WTC11 (cell line): ENCODE results near the gene SUB1. TPM values are rescaled to one million over a fixed set of nuclear protein-coding genes. Genes with fewer than 3 reads are reported as not detected.
A peak's percentile ranks its signal among the peaks of the same experiment; 100 is the strongest.
"Not testable (repeated sequence)": the region's sequence is repeated elsewhere in the genome, so short reads cannot be mapped to it uniquely, and the experiment has no call there.

Experiments
- ATAC-seq: fragments of 200-7000 bp; cut with Tn5 transposase; 2 replicates; pipeline ENCODE4 v1.10.0; 2021; ENCODE audit warnings: mild to moderate bottlenecking, moderate library complexity
- CTCF ChIA-PET: fragments of 300-600 bp; sonication (Branson Sonifier 250); formaldehyde crosslinking; loops from one replicate; lab custom pipeline; 2021; ENCODE audit warnings: antibody characterized with exemption; lab: Charles Lee
- POLR2A ChIA-PET: fragments of 350-600 bp; sonication (Branson Sonifier 250); formaldehyde crosslinking; loops from one replicate; lab custom pipeline; 2021; ENCODE audit warnings: antibody characterized with exemption; lab: Charles Lee
- DNase-seq: peaks from one replicate; pipeline ENCODE4 v3.0.0; 2021; ENCODE audit warnings: low spot score
- H3K27ac Mint-ChIP-seq: 2 replicates; pipeline ENCODE4 v1.8.0; 2021; ENCODE audit warnings: mixed read lengths
- H3K27me3 Mint-ChIP-seq: 2 replicates; pipeline ENCODE4 v1.8.0; 2021; ENCODE audit warnings: low read depth, mild to moderate bottlenecking, moderate library complexity, mixed read lengths
- H3K36me3 Mint-ChIP-seq: 2 replicates; pipeline ENCODE4 v1.8.0; 2021; ENCODE audit warnings: mixed read lengths
- H3K4me1 Mint-ChIP-seq: 2 replicates; pipeline ENCODE4 v1.8.0; 2022; ENCODE audit warnings: mixed read lengths
- H3K4me3 Mint-ChIP-seq: 2 replicates; pipeline ENCODE4 v1.8.0; 2021; ENCODE audit warnings: mild to moderate bottlenecking, moderate library complexity, mixed read lengths
- H3K9me3 Mint-ChIP-seq: 2 replicates; pipeline ENCODE4 v1.8.0; 2021; ENCODE audit warnings: mixed read lengths
- AR ChIP-seq: fragments of 250-450 bp; sonication (Bioruptor Pico); IDR thresholded peaks from 2 replicates; pipeline ENCODE4 v1.9.0; 2021; ENCODE audit warnings: mild to moderate bottlenecking
- ATF3 ChIP-seq: sonication (generic); formaldehyde crosslinking; conservative IDR thresholded peaks from 2 replicates; pipeline ENCODE4 v1.8.1; 2022; ENCODE audit warnings: mild to moderate bottlenecking, missing genetic modification reagents
- FOXP4 ChIP-seq: sonication (generic); formaldehyde crosslinking; IDR thresholded peaks from 2 replicates; pipeline ENCODE4 v1.8.0; 2022; ENCODE audit warnings: mild to moderate bottlenecking, missing genetic modification reagents
- IRF2 ChIP-seq: sonication (generic); formaldehyde crosslinking; IDR thresholded peaks from 2 replicates; pipeline ENCODE4 v1.8.0; 2022; ENCODE audit warnings: low read depth, missing genetic modification reagents, borderline replicate concordance
- NFATC4 ChIP-seq: fragments of 250-450 bp; sonication (Bioruptor Pico); IDR thresholded peaks from 2 replicates; pipeline ENCODE4 v1.9.0; 2021; ENCODE audit warnings: mild to moderate bottlenecking
- SMAD4 ChIP-seq: sonication (generic); formaldehyde crosslinking; IDR thresholded peaks from 2 replicates; pipeline ENCODE4 v1.8.0; 2022; ENCODE audit warnings: mild to moderate bottlenecking, missing genetic modification reagents
- ZMAT4 ChIP-seq: fragments of 250-450 bp; sonication (Bioruptor Pico); IDR thresholded peaks from 2 replicates; pipeline ENCODE4 v1.9.0; 2021; ENCODE audit warnings: mild to moderate bottlenecking
- total RNA-seq: library from RNA; stranded (reverse); gene quantifications from 3 replicates; pipeline ENCODE4 v1.2.3, GENCODE V29; 2021
- TF ChIP-seq, protein P1 (sequence below): sonication (generic); formaldehyde crosslinking; IDR thresholded peaks from 2 replicates; pipeline ENCODE4 v1.8.1; 2023; ENCODE audit warnings: mild to moderate bottlenecking, missing genetic modification reagents, moderate library complexity
- TF ChIP-seq, protein P2 (sequence below): sonication (generic); formaldehyde crosslinking; IDR thresholded peaks from 2 replicates; pipeline ENCODE4 v1.8.1; 2022; ENCODE audit warnings: low read depth, mild to moderate bottlenecking, moderate library complexity, missing genetic modification reagents, borderline replicate concordance
- TF ChIP-seq, protein P3 (sequence below): fragments of 250-450 bp; sonication (Bioruptor Pico); IDR thresholded peaks from 2 replicates; pipeline ENCODE4 v1.8.0; 2021; ENCODE audit warnings: mild to moderate bottlenecking
- TF ChIP-seq, protein P4 (sequence below): sonication (generic); formaldehyde crosslinking; IDR thresholded peaks from 2 replicates; pipeline ENCODE4 v1.8.1; 2023; ENCODE audit warnings: mild to moderate bottlenecking, missing genetic modification reagents, moderate library complexity
- TF ChIP-seq, protein P5 (sequence below): sonication (generic); formaldehyde crosslinking; IDR thresholded peaks from 2 replicates; pipeline ENCODE4 v1.8.0; 2022; ENCODE audit warnings: mild to moderate bottlenecking, missing genetic modification reagents

Gene SUB1
- total RNA-seq, 1 experiment from 2014 or later = 258 TPM

- TF ChIP-seq, protein P1, sequence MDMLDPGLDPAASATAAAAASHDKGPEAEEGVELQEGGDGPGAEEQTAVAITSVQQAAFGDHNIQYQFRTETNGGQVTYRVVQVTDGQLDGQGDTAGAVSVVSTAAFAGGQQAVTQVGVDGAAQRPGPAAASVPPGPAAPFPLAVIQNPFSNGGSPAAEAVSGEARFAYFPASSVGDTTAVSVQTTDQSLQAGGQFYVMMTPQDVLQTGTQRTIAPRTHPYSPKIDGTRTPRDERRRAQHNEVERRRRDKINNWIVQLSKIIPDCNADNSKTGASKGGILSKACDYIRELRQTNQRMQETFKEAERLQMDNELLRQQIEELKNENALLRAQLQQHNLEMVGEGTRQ (CRISPR knock-in tag) = peak; percentile 98
- peak; percentile 19; the same call in 1 of the 2 replicates for TF ChIP-seq FOXP4 (CRISPR knock-in tag)
- TF ChIP-seq, protein P2, sequence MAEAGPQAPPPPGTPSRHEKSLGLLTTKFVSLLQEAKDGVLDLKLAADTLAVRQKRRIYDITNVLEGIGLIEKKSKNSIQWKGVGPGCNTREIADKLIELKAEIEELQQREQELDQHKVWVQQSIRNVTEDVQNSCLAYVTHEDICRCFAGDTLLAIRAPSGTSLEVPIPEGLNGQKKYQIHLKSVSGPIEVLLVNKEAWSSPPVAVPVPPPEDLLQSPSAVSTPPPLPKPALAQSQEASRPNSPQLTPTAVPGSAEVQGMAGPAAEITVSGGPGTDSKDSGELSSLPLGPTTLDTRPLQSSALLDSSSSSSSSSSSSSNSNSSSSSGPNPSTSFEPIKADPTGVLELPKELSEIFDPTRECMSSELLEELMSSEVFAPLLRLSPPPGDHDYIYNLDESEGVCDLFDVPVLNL (CRISPR knock-in tag) = no peak
- TF ChIP-seq, protein P3, sequence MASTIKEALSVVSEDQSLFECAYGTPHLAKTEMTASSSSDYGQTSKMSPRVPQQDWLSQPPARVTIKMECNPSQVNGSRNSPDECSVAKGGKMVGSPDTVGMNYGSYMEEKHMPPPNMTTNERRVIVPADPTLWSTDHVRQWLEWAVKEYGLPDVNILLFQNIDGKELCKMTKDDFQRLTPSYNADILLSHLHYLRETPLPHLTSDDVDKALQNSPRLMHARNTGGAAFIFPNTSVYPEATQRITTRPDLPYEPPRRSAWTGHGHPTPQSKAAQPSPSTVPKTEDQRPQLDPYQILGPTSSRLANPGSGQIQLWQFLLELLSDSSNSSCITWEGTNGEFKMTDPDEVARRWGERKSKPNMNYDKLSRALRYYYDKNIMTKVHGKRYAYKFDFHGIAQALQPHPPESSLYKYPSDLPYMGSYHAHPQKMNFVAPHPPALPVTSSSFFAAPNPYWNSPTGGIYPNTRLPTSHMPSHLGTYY = no peak
- TF ChIP-seq, protein P4, sequence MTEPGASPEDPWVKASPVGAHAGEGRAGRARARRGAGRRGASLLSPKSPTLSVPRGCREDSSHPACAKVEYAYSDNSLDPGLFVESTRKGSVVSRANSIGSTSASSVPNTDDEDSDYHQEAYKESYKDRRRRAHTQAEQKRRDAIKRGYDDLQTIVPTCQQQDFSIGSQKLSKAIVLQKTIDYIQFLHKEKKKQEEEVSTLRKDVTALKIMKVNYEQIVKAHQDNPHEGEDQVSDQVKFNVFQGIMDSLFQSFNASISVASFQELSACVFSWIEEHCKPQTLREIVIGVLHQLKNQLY (CRISPR knock-in tag) = no peak; the same call in 1 of the 2 replicates
- no peak for TF ChIP-seq ATF3 (CRISPR knock-in tag)
These were observed at the start of gene SUB1 (continued) for GRCh38 chr5:32585446-32586275.

- H3K9me3 Mint-ChIP-seq = no peaks in the 10 kb centered on the region
- ATAC-seq = no peak
These were observed 49.1 kb upstream of the SUB1 start for GRCh38 chr5:32536246-32536645.

DNA sequence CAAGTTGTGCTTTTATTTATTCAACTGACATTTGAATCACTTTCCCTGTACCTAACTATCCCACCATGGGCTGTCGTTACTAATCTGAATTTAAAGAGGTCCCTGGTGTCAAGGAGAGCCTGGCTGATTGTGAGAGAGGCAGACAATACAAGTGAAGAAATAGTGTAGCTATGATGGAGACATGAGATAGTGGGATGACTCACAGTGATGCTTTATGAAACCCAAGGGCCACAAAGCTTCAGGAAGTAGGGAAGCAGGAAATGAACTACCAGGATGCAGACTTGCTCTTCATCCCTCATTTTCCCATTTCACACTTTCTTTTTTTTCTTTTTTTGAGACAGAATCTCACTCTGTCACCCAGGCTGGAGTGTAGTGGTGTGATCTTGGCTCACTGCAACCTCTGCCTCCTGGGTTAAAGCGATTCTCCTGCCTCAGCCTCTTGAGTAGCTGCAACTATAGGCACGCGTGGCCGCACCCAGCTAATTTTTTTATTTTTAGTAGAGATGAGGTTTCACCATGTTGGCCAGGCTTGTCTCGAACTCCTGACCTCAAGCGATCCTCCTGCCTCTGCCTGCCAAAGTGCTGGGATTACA is 47.8 kb upstream of the SUB1 start:
- not testable (repeated sequence) for H3K36me3 Mint-ChIP-seq, H3K9me3 Mint-ChIP-seq, H3K4me3 Mint-ChIP-seq, ATAC-seq, H3K27me3 Mint-ChIP-seq, H3K27ac Mint-ChIP-seq, DNase-seq, H3K4me1 Mint-ChIP-seq
- ChIA-PET POLR2A (interaction anchor here (0.5 kb wide), 2 partner anchors 11 to 49 kb away, joined by 3 to 5 read pairs; no protein-coding TSS in a partner anchor), CTCF (interaction anchor here (0.7 kb wide), 1 partner anchor 48 kb away, joined by 3 read pairs; no protein-coding TSS in a partner anchor)

More at GRCh38 chr5:32536246-32536645, 49.1 kb upstream of the SUB1 start:
- DNase-seq = no peak
- no peak overlapping the region for H3K27ac Mint-ChIP-seq
- no peak overlapping the region for H3K4me3 Mint-ChIP-seq
- peaks cover 8% of the 10 kb centered on the region for H3K4me1 Mint-ChIP-seq
- H3K36me3 Mint-ChIP-seq = no peaks in the 10 kb centered on the region
- TF ChIP-seq SMAD4 (CRISPR knock-in tag) (no peak), ZMAT4 (no peak), NFATC4 (no peak), IRF2 (CRISPR knock-in tag) (no peak), AR (CRISPR knock-in tag) (no peak)
- TF ChIP-seq, protein P5, sequence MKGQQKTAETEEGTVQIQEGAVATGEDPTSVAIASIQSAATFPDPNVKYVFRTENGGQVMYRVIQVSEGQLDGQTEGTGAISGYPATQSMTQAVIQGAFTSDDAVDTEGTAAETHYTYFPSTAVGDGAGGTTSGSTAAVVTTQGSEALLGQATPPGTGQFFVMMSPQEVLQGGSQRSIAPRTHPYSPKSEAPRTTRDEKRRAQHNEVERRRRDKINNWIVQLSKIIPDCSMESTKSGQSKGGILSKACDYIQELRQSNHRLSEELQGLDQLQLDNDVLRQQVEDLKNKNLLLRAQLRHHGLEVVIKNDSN = no peak
- TF ChIP-seq, all 79 proteins: peak for 0
- ChIA-PET CTCF (no interaction called here), POLR2A (no interaction called here)
- H3K27me3 Mint-ChIP-seq = no peaks in the 10 kb centered on the region; the same call in 1 of the 2 replicates
